HepG2 (cell line): ENCODE data around the gene ANKRD36B. TPM values are rescaled to one million over a fixed set of nuclear protein-coding genes. Genes with fewer than 3 reads are reported as not detected.
"Not testable (repeated sequence)": the region's sequence is repeated elsewhere in the genome, so short reads cannot be mapped to it uniquely, and the experiment has no call there.

Source experiments
- ATAC-seq: fragments of 200-7000 bp; cut with Tn5 transposase; 3 replicates; pipeline ENCODE4 v1.9.1; 2020; ENCODE audit warnings: mild to moderate bottlenecking, moderate library complexity
- BruUV-seq: library from RNA; stranded (reverse); fragments of 400-500 nt; replicated peaks from 2 replicates; lab custom pipeline; 2021; lab: Mats Ljungman, UMichigan
- CTCF ChIA-PET: fragments of 300-600 bp; formaldehyde crosslinking; extraction: SDS; loops from one replicate; lab custom pipeline; 2021; ENCODE audit warnings: low total read pairs, inconsistent platforms, low intra/inter-chr PET ratio; lab: Yijun Ruan, JAX
- POLR2A ChIA-PET: fragments of 350-600 bp; sonication (Branson Sonifier 250); formaldehyde crosslinking; loops from one replicate; lab custom pipeline; 2020; ENCODE audit warnings: antibody characterized with exemption, inconsistent platforms; lab: Yijun Ruan, JAX
- DNase-seq: peaks from one replicate; pipeline ENCODE4 v3.0.0-alpha.2; 2015; ENCODE audit warnings: low spot score
- FAIRE-seq: peaks from 3 replicates; lab custom pipeline; 2011; peaks lifted over from hg19 to GRCh38; lab: Jason Lieb, UNC
- H2AFZ ChIP-seq: one replicate; pipeline ENCODE4 v1.6.1; 2011; ENCODE audit warnings: low read length, inconsistent platforms
- H3K27ac ChIP-seq: fragments of 300-600 bp; 3 replicates; pipeline ENCODE4 v1.8.0; 2011; ENCODE audit warnings: mixed run types, mild to moderate bottlenecking, mixed read lengths, low read length, inconsistent platforms; ENCODE audit not compliant: insufficient read depth; ENCODE audit errors: extremely low read length
- H3K27me3 ChIP-seq, 2 experiments: fragments of 200-600 bp in 1 of 2; 2 replicates in 1 of 2; 3 replicates in 1 of 2; pipeline versions ENCODE4 v1.6.0 to v1.8.0; 2011; ENCODE audit warnings: low read length in 2 of 2, mild to moderate bottlenecking in 2 of 2, moderate library complexity in 2 of 2, inconsistent platforms in 1 of 2; ENCODE audit not compliant: insufficient read depth in 2 of 2, control insufficient read depth in 1 of 2
- H3K36me3 ChIP-seq, 2 experiments: fragments of 200-600 bp in 1 of 2; replicated peaks in 1 of 2; 2 replicates in 1 of 2; 3 replicates in 1 of 2; pipeline versions ENCODE4 v1.5.1 to v1.8.0; 2011; ENCODE audit warnings: low read length in 2 of 2, inconsistent platforms in 1 of 2; ENCODE audit not compliant: insufficient read depth in 2 of 2, control insufficient read depth in 1 of 2
- H3K4me1 ChIP-seq: 2 replicates; pipeline ENCODE4 v1.5.1; 2012; ENCODE audit warnings: low read length, inconsistent platforms; ENCODE audit not compliant: insufficient read depth
- H3K4me2 ChIP-seq: 2 replicates; pipeline ENCODE4 v1.6.0; 2011; ENCODE audit warnings: low read depth, low read length, inconsistent platforms
- H3K4me3 ChIP-seq, 3 experiments: fragments of 200-600 bp in 1 of 3; sonication (generic), shearing (Covaris generic) in 1 of 3; replicated peaks in 1 of 3; 2 replicates each; pipeline ENCODE4 v1.5.1; 2011 to 2016; ENCODE audit warnings: low read length in 3 of 3, inconsistent platforms in 2 of 3, low read depth in 2 of 3, mild to moderate bottlenecking in 2 of 3, control low read depth in 1 of 3, mixed read lengths in 1 of 3; ENCODE audit not compliant: insufficient read depth in 1 of 3
- H3K79me2 ChIP-seq: one replicate; pipeline ENCODE4 v1.6.1; 2011; ENCODE audit warnings: low read length, inconsistent platforms; ENCODE audit not compliant: insufficient read depth
- H3K9ac ChIP-seq: 2 replicates; pipeline ENCODE4 v1.6.0; 2011; ENCODE audit warnings: mild to moderate bottlenecking, low read depth, low read length, inconsistent platforms; ENCODE audit not compliant: insufficient read depth
- H3K9me3 ChIP-seq: 2 replicates; pipeline ENCODE4 v1.5.1; 2012; ENCODE audit warnings: mild to moderate bottlenecking, low read length
- H4K20me1 ChIP-seq: 2 replicates; pipeline ENCODE4 v1.6.0; 2011; ENCODE audit warnings: inconsistent platforms, mild to moderate bottlenecking, low read length, moderate library complexity; ENCODE audit not compliant: insufficient read depth
- WGBS: methylation state at CpG from one replicate; pipeline ENCODE4 v1.1.6; 2017; ENCODE audit warnings: low lambda C conversion rate; 5-methylcytosine and 5-hydroxymethylcytosine counted together
- in situ Hi-C: cut with HindIII; loops from 2 replicates; pipeline ENCODE4 v1.10.0; 2017; ENCODE audit warnings: low pct_unique_long_range_greater_than_20kb; ENCODE audit not compliant: extremely low pct_ligation_motif_present
- intact Hi-C: fragments of 100-400 bp; cut with micrococcal nuclease; formaldehyde crosslinking; loops from one replicate; pipeline ENCODE4 v1.10.0; 2022; ENCODE audit not compliant: unreplicated experiment
- polyA plus RNA-seq, 8 experiments: library from polyadenylated mRNA; depleted of rRNA in 3 of 8; stranded (reverse) in 7 of 8; unstranded in 1 of 8; fragments of >200 nt; fragmentation: Illumina TruSeq in 4 of 8; extraction: Trizol in 4 of 8; gene quantifications; 2 replicates each; pipeline versions ENCODE4 v1.2.1 to v1.2.3, GENCODE V29; 2011 to 2016; ENCODE audit warnings: low read depth in 4 of 8, missing spikeins in 1 of 8, mixed read lengths in 1 of 8; ENCODE audit not compliant: insufficient read depth in 1 of 8
- total RNA-seq, 5 experiments: library from RNA; depleted of rRNA; stranded (reverse); fragments of >200 nt; fragmentation: Illumina TruSeq; extraction: Trizol; gene quantifications; 2 replicates each; pipeline ENCODE4 v1.2.3, GENCODE V29; 2016; ENCODE audit warnings: low read depth in 1 of 5

Gene ANKRD36B
- total and polyA plus RNA-seq, 2 of the 13 experiments (the other 11 are each of a cell fraction or from before 2014, with no cell fraction given), result 7.3 to 34.8 TPM

- H3K4me2 ChIP-seq, H3K36me3 ChIP-seq, in situ Hi-C loops, H3K79me2 ChIP-seq, BruUV-seq, H3K27me3 ChIP-seq, DNase-seq, H2AFZ ChIP-seq, CTCF ChIA-PET, H3K27ac ChIP-seq, H3K9ac ChIP-seq, H3K4me3 ChIP-seq, FAIRE-seq, H4K20me1 ChIP-seq, H3K4me1 ChIP-seq, intact Hi-C loops, ATAC-seq, POLR2A ChIA-PET, H3K9me3 ChIP-seq: not testable (repeated sequence)
- WGBS, result no CpG with 5 or more reads among the region's 2 CpGs
These were observed 63.8 kb downstream of the ANKRD36B start for GRCh38 chr2:97525904-97526303.

GRCh38 chr2:97523816-97524215 lies 65.9 kb downstream of the ANKRD36B start:
- CTCF ChIA-PET, intact Hi-C loops, H3K9ac ChIP-seq, ATAC-seq, H3K36me3 ChIP-seq, POLR2A ChIA-PET, H2AFZ ChIP-seq, BruUV-seq, H4K20me1 ChIP-seq, H3K27ac ChIP-seq, DNase-seq, H3K4me3 ChIP-seq, H3K79me2 ChIP-seq, H3K27me3 ChIP-seq, H3K9me3 ChIP-seq, H3K4me1 ChIP-seq, FAIRE-seq, in situ Hi-C loops, H3K4me2 ChIP-seq: not testable (repeated sequence)
- 100% methylated on average over 1 of the region's 1 CpG for WGBS

- DNase-seq, H3K9ac ChIP-seq, CTCF ChIA-PET, H4K20me1 ChIP-seq, POLR2A ChIA-PET, H3K27me3 ChIP-seq, H3K9me3 ChIP-seq, BruUV-seq, H3K4me2 ChIP-seq, in situ Hi-C loops, H3K4me3 ChIP-seq, H3K4me1 ChIP-seq, H3K79me2 ChIP-seq, H3K27ac ChIP-seq, H3K36me3 ChIP-seq, FAIRE-seq, intact Hi-C loops, H2AFZ ChIP-seq: not testable (repeated sequence)
- no CpG with 5 or more reads among the region's 2 CpGs for WGBS
- ATAC-seq, result peak; percentile 35; the same call in 1 of the 3 replicates
These were observed 66.6 kb downstream of the ANKRD36B start for GRCh38 chr2:97522916-97523555.

GRCh38 chr2:97495651-97496050 lies 94.0 kb downstream of the ANKRD36B start:
- FAIRE-seq, in situ Hi-C loops: not testable (repeated sequence)
- WGBS, result 100% methylated on average over 1 of the region's 4 CpGs

More at GRCh38 chr2:97495651-97496050, 94.0 kb downstream of the ANKRD36B start:
- H2AFZ ChIP-seq, DNase-seq, H3K4me3 ChIP-seq, H3K9ac ChIP-seq, H3K9me3 ChIP-seq, ATAC-seq, H3K4me1 ChIP-seq, CTCF ChIA-PET, BruUV-seq, H3K27me3 ChIP-seq, H3K79me2 ChIP-seq, POLR2A ChIA-PET, intact Hi-C loops, H3K36me3 ChIP-seq, H3K4me2 ChIP-seq, H4K20me1 ChIP-seq, H3K27ac ChIP-seq: not testable (repeated sequence)
